ENCODE measurements around the gene ZNF608. TPM values are rescaled to one million over a fixed set of nuclear protein-coding genes. Genes with fewer than 3 reads are reported as not detected.
A peak's percentile ranks its signal among the peaks of the same experiment; 100 is the strongest.

ZNF608 gene
- total RNA-seq, 2 experiments from 2014 or later = 22.6 to 58.8 TPM

DNA sequence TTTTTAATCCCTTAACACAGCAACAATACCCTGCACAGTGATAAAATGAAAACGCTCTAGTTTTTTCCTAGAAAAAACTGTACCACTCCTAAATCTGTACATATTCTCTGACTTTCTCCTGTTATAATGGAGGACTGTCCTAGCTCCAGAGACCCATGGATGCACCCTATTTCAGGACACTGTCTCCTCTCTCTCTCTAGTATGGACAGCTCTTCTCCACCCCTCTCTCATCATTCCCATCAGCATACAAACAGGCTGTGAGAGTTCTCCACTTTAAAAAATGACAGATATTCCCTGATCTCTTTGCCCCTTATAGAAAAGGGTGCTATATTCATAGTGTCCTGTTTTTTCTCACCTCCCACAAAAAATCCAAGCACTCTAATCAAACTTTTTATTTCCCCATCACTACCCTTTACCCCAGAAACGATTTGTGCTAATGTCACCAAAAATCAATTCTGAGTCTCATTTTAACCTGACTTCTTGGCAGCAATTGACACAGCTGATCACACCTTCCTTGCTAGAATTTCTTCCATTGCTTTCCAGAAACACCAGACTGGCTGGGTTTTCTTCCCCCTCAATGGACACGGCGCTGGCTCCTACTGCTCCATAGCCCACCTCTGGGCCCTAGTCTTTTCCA, 20.7 kb downstream of the ZNF608 start:
- H3K9me3 ChIP-seq (ENCODE audit: low read length) = no peaks in the 10 kb centered on the region
- no peaks in the 10 kb centered on the region for H3K36me3 ChIP-seq (ENCODE audit: insufficient read depth, low read length)
- no peaks in the 10 kb centered on the region for H3K9me2 ChIP-seq (ENCODE audit: insufficient read depth, low read length)
- no peaks in the 10 kb centered on the region for H4K20me1 ChIP-seq (ENCODE audit: insufficient read depth, low read length)
- peak overlapping the region; percentile 54 for H2AFZ ChIP-seq (ENCODE audit: low read length)
- peak overlapping the region; percentile 70 for H3K4me2 ChIP-seq (ENCODE audit: low read length)
- peak overlapping the region; percentile 65 for H3K27ac ChIP-seq (ENCODE audit: low read depth, low read length, poor library complexity, severe bottlenecking)
- ChIA-PET CTCF (ENCODE audit: unreplicated experiment) (interaction anchor here (1.5 kb wide), 1 partner anchor 12 kb away, joined by 3 read pairs; no protein-coding TSS in a partner anchor), POLR2A (interaction anchor here (0.5 to 2.7 kb wide), 11 partner anchors 10 to 291 kb away, joined by 3 to 12 read pairs (median 5); no protein-coding TSS in a partner anchor)
- H3K4me1 ChIP-seq (ENCODE audit: insufficient read depth, low read length, poor library complexity, severe bottlenecking) = peaks cover 86% of the 10 kb centered on the region
- BruUV-seq (replicated peaks) = no TSS peak
- no peak for TF ChIP-seq EZH2phosphoT487 (IDR thresholded peaks at IDR 0.05; ENCODE audit: borderline replicate concordance, low read depth, low read length)
- TF ChIP-seq, protein P1, sequence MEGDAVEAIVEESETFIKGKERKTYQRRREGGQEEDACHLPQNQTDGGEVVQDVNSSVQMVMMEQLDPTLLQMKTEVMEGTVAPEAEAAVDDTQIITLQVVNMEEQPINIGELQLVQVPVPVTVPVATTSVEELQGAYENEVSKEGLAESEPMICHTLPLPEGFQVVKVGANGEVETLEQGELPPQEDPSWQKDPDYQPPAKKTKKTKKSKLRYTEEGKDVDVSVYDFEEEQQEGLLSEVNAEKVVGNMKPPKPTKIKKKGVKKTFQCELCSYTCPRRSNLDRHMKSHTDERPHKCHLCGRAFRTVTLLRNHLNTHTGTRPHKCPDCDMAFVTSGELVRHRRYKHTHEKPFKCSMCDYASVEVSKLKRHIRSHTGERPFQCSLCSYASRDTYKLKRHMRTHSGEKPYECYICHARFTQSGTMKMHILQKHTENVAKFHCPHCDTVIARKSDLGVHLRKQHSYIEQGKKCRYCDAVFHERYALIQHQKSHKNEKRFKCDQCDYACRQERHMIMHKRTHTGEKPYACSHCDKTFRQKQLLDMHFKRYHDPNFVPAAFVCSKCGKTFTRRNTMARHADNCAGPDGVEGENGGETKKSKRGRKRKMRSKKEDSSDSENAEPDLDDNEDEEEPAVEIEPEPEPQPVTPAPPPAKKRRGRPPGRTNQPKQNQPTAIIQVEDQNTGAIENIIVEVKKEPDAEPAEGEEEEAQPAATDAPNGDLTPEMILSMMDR (conservative IDR thresholded peaks at IDR 0.05; ENCODE audit: low read length) = no peak
- no peak for DNase-seq (ENCODE audit: low spot score)
- peak overlapping the region; percentile 71 for H3K4me3 ChIP-seq (ENCODE audit: low read depth, low read length, poor library complexity, severe bottlenecking)
- peaks cover 97% of the 10 kb centered on the region for H3K79me2 ChIP-seq (ENCODE audit: insufficient read depth, low read depth, low read length)
- intact Hi-C loops (cut with micrococcal nuclease; ENCODE audit: unreplicated experiment) = no loop called here

DNA sequence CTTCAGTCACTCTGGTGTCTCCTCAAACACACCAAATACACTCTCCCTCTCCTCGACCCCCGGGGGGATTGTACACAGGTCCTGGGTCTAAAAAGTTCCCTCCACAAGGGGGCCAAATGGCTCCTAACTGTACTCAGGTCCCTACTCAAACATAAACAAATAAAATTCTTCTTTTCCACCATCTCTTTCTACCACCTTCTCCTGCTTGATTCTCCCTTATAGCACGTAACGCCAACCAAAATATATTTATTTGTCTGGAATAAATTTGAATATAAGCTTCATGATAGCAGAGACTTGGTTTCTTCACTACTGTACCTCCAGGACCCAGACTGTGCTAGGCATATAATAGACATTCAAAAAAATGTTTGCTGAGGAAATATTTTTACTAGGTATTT, 21.4 kb downstream of the ZNF608 start:
- no TSS peak for BruUV-seq (replicated peaks)
- Histone ChIP-seq H3K4me2 (ENCODE audit: low read length) (peak overlapping the region; percentile 70), H2AFZ (ENCODE audit: low read length) (peak overlapping the region; percentile 54), H3K4me3 (ENCODE audit: low read depth, low read length, poor library complexity, severe bottlenecking) (peak overlapping the region; percentile 71), H3K9me2 (ENCODE audit: insufficient read depth, low read length) (no peaks in the 10 kb centered on the region), H4K20me1 (ENCODE audit: insufficient read depth, low read length) (no peaks in the 10 kb centered on the region), H3K36me3 (ENCODE audit: insufficient read depth, low read length) (no peaks in the 10 kb centered on the region), H3K9me3 (ENCODE audit: low read length) (no peaks in the 10 kb centered on the region), H3K4me1 (ENCODE audit: insufficient read depth, low read length, poor library complexity, severe bottlenecking) (peaks cover 86% of the 10 kb centered on the region), H3K79me2 (ENCODE audit: insufficient read depth, low read depth, low read length) (peaks cover 97% of the 10 kb centered on the region), H3K27ac (ENCODE audit: low read depth, low read length, poor library complexity, severe bottlenecking) (peak overlapping the region; percentile 65)
- intact Hi-C loops (cut with micrococcal nuclease; ENCODE audit: unreplicated experiment) = no loop called here
- no peak for TF ChIP-seq EZH2phosphoT487 (IDR thresholded peaks at IDR 0.05; ENCODE audit: borderline replicate concordance, low read depth, low read length)
- TF ChIP-seq, protein P1 (conservative IDR thresholded peaks at IDR 0.05; ENCODE audit: low read length) = peak; percentile 85
- ChIA-PET POLR2A (interaction anchor here (0.5 to 2.7 kb wide), 18 partner anchors 8 to 690 kb away, joined by 3 to 12 read pairs (median 5); partner anchors contain the start of gene ZNF608), CTCF (ENCODE audit: unreplicated experiment) (interaction anchor here (1.0 to 1.5 kb wide), 4 partner anchors 11 to 76 kb away, joined by 3 read pairs; no protein-coding TSS in a partner anchor)
- DNase-seq (ENCODE audit: low spot score) = peak; percentile 83
